CD4-positive, alpha-beta memory T cell (primary cell): ENCODE results near the gene DCLRE1B. TPM values are rescaled to one million over a fixed set of nuclear protein-coding genes. Genes with fewer than 3 reads are reported as not detected.
A peak's percentile ranks its signal among the peaks of the same experiment; 100 is the strongest.

Experiments
- CTCF ChIA-PET: fragments of 350-600 bp; sonication (Branson Sonifier 250); formaldehyde crosslinking; loops from one replicate; lab custom pipeline; 2021; ENCODE audit warnings: inconsistent platforms; ENCODE audit not compliant: partially characterized antibody; lab: Charles Lee
- POLR2A ChIA-PET: fragments of 350-600 bp; sonication (Branson Sonifier 250); formaldehyde crosslinking; loops from one replicate; lab custom pipeline; 2021; ENCODE audit not compliant: partially characterized antibody; lab: Charles Lee
- DNase-seq, 5 donors: peaks; one replicate each; pipeline versions ENCODE4 v3.0.0 to v3.0.0-alpha.2; 2020 to 2022; ENCODE audit warnings: mixed read lengths in 1 of 5
- H3K27ac ChIP-seq: one replicate; pipeline ENCODE4 v1.7.0; 2013; ENCODE audit warnings: low read depth, low read length
- H3K27me3 ChIP-seq: 2 replicates; pipeline ENCODE4 v1.7.0; 2013; ENCODE audit warnings: mild to moderate bottlenecking, low read length, moderate library complexity; ENCODE audit not compliant: insufficient read depth
- H3K36me3 ChIP-seq: 2 replicates; pipeline ENCODE4 v1.7.0; 2013; ENCODE audit warnings: mild to moderate bottlenecking, low read length, moderate library complexity; ENCODE audit not compliant: insufficient read depth
- H3K4me1 ChIP-seq: 2 replicates; pipeline ENCODE4 v1.7.0; 2013; ENCODE audit warnings: mild to moderate bottlenecking, low read length, moderate library complexity; ENCODE audit not compliant: insufficient read depth
- H3K4me3 ChIP-seq, 2 donors: one replicate each; pipeline ENCODE4 v1.7.0; 2013; ENCODE audit warnings: low read length in 2 of 2, mild to moderate bottlenecking in 1 of 2
- H3K9me3 ChIP-seq, 2 donors: one replicate each; pipeline ENCODE4 v1.7.0; 2013; ENCODE audit warnings: low read length in 2 of 2, control low read depth in 1 of 2; ENCODE audit not compliant: control insufficient read depth in 1 of 2
- H3K27ac Mint-ChIP-seq, 7 donors: one replicate each; pipeline ENCODE4 v1.8.0; 2020 to 2021; ENCODE audit warnings: mixed read lengths in 7 of 7, mild to moderate bottlenecking in 6 of 7, inconsistent platforms in 3 of 7, moderate library complexity in 3 of 7
- H3K27me3 Mint-ChIP-seq, 2 donors: one replicate each; pipeline ENCODE4 v1.8.0; 2020 to 2021; ENCODE audit warnings: mixed read lengths in 2 of 2
- H3K36me3 Mint-ChIP-seq, 2 donors: one replicate each; pipeline ENCODE4 v1.8.0; 2020 to 2021; ENCODE audit warnings: mixed read lengths in 2 of 2, inconsistent platforms in 1 of 2, mild to moderate bottlenecking in 1 of 2
- H3K4me1 Mint-ChIP-seq, 4 donors: one replicate each; pipeline ENCODE4 v1.8.0; 2020 to 2021; ENCODE audit warnings: mixed read lengths in 4 of 4, mild to moderate bottlenecking in 1 of 4
- H3K4me3 Mint-ChIP-seq, 8 donors: one replicate each; pipeline ENCODE4 v1.8.0; 2020 to 2021; ENCODE audit warnings: mixed read lengths in 8 of 8, mild to moderate bottlenecking in 7 of 8, moderate library complexity in 6 of 8, inconsistent platforms in 3 of 8
- H3K9me3 Mint-ChIP-seq, 8 donors: one replicate each; pipeline ENCODE4 v1.8.0; 2020 to 2021; ENCODE audit warnings: mixed read lengths in 8 of 8, mild to moderate bottlenecking in 5 of 8, inconsistent platforms in 3 of 8, moderate library complexity in 1 of 8
- intact Hi-C: fragments of 100-400 bp; cut with micrococcal nuclease; formaldehyde crosslinking; loops from one replicate; pipeline ENCODE4 v1.15.1; 2023
- polyA plus RNA-seq, 2 donors: library from polyadenylated mRNA; unstranded; fragments of 300-500 nt; fragmentation: Illumina TruSeq; gene quantifications; one replicate each; pipeline ENCODE4 v1.2.3, GENCODE V29; 2021
- total RNA-seq, 2 experiments: library from RNA; stranded (reverse); gene quantifications; one replicate each; pipeline ENCODE4 v1.2.3, GENCODE V29; 2021

The DCLRE1B gene
- total and polyA plus RNA-seq, 4 experiments from 2014 or later = 2.8 to 5.4 (median 5.2) TPM

DNA sequence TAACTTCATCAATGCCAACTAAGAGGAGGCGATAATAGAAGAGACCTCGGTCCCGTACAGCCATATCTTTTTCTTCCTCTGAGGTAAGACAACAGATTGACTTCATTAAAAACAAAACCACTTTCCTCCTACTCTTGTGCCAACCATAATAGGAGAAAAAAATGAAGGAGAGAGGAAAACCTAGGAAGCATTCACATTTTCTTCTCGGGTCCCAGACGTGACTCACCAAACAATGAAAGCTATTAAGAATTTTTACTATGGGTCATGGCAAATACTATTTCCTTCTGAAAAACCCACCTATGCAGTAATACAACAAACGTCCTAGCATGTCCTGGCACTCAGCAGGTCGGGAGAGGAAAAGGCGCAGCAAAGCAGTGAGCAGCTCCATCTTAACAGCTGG lies 9.2 kb upstream of the DCLRE1B start:
- peak overlapping the region in 5 of 7 donors; percentile 19 to 74 (median 42) for H3K27ac Mint-ChIP-seq
- Histone ChIP-seq H3K27me3 (no peaks in the 10 kb centered on the region), H3K4me1 (peaks cover 7% of the 10 kb centered on the region), H3K36me3 (peaks cover 59% of the 10 kb centered on the region), H3K9me3 (no peaks in the 10 kb centered on the region), H3K4me3 (no peak overlapping the region), H3K27ac (no peak overlapping the region)
- H3K4me3 Mint-ChIP-seq = no peak overlapping the region
- no peaks in the 10 kb centered on the region for H3K9me3 Mint-ChIP-seq
- peaks cover 54 to 67% of the 10 kb centered on the region in 2 donors for H3K36me3 Mint-ChIP-seq
- no peaks in the 10 kb centered on the region for H3K27me3 Mint-ChIP-seq
- intact Hi-C loops = no loop called here
- CTCF ChIA-PET = interaction anchor here (1.8 kb wide), 1 partner anchor 53 kb away, joined by 4 read pairs; no protein-coding TSS in a partner anchor
- POLR2A ChIA-PET = interaction anchor here (1.0 to 2.0 kb wide), 3 partner anchors 8 to 33 kb away, joined by 4 to 6 read pairs (median 5); partner anchors contain the start of genes AP4B1 and HIPK1
- H3K4me1 Mint-ChIP-seq = peaks cover 12 to 35% (median 28%) of the 10 kb centered on the region in 4 donors
- no peak for DNase-seq

DNA sequence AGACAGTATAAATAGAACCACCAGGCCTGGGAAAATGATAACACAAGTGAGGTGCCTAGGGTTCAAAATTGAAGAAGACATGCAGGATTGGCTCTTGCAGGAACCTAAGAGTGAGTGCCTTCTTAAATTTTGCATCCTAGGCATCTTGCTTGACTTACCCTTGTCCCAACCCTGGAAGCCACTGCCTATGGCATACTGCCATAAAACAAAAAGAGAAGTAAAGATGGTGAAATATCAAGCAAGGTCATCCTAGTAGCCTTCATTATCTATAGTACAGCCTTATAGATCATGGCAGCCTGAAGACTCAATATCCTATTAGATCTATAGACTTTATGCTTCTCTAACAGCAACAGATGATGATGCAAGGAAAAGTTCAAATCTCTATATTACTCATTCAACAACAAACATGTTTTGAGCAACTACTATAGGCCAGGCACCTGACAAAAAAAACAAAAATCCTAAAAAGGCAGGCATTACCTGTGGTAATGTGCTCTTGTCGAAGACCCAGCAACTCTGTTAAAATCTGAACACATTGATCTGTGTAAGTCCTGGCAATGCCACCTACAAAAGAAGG lies 6.8 kb upstream of the DCLRE1B start:
- Mint-ChIP-seq H3K4me3 (no peak overlapping the region), H3K27me3 (no peaks in the 10 kb centered on the region), H3K36me3 (peaks cover 68 to 83% of the 10 kb centered on the region in 2 donors), H3K9me3 (no peaks in the 10 kb centered on the region), H3K27ac (peak overlapping the region in 5 of 7 donors; percentile 1 to 76 (median 58)), H3K4me1 (peaks cover 29 to 58% (median 50%) of the 10 kb centered on the region in 4 donors)
- no peaks in the 10 kb centered on the region for H3K9me3 ChIP-seq
- ChIA-PET CTCF (no interaction called here), POLR2A (no interaction called here)
- H3K27me3 ChIP-seq = no peaks in the 10 kb centered on the region
- peaks cover 63% of the 10 kb centered on the region for H3K36me3 ChIP-seq
- no peak overlapping the region for H3K27ac ChIP-seq
- peaks cover 31% of the 10 kb centered on the region for H3K4me1 ChIP-seq
- intact Hi-C loops = no loop called here
- no peak overlapping the region for H3K4me3 ChIP-seq
- no peak for DNase-seq

DNA sequence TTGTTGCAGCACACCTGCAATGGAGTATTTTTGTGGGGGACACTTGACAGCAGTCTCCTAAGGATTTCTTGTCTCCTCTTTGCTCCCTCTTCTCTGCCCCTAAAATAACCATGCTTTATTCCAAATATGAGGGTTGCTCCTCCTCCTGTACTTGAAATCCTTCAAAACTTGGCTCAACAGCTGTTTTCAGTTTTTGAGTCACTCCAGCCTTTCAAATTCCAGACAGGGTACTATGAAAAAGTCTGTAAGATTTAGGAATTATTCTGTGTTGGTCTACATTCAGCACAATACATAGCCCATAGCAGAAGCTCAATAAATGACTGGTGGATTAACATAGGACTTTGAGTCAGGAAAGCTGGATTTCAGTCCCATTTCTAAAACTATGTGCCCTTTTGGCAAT lies 6.0 kb upstream of the DCLRE1B start:
- Mint-ChIP-seq H3K27ac (peak overlapping the region in 6 of 7 donors; percentile 13 to 77 (median 52)), H3K4me1 (peaks cover 35 to 66% (median 56%) of the 10 kb centered on the region in 4 donors), H3K9me3 (no peaks in the 10 kb centered on the region), H3K4me3 (no peak overlapping the region), H3K36me3 (peaks cover 69 to 83% of the 10 kb centered on the region in 2 donors), H3K27me3 (no peaks in the 10 kb centered on the region)
- intact Hi-C loops = no loop called here
- no peaks in the 10 kb centered on the region for H3K9me3 ChIP-seq
- DNase-seq = no peak
- H3K4me3 ChIP-seq = no peak overlapping the region
- H3K4me1 ChIP-seq = peaks cover 39% of the 10 kb centered on the region
- H3K36me3 ChIP-seq = peaks cover 62% of the 10 kb centered on the region
- ChIA-PET CTCF (interaction anchor here (0.7 to 1.2 kb wide), 2 partner anchors 11 to 1338 kb away, joined by 3 to 4 read pairs; no protein-coding TSS in a partner anchor), POLR2A (interaction anchor here (1.0 to 1.5 kb wide), 2 partner anchors 30 to 35 kb away, joined by 3 read pairs; partner anchors contain the start of gene HIPK1)
- H3K27me3 ChIP-seq = no peaks in the 10 kb centered on the region
- H3K27ac ChIP-seq = no peak overlapping the region

DNA sequence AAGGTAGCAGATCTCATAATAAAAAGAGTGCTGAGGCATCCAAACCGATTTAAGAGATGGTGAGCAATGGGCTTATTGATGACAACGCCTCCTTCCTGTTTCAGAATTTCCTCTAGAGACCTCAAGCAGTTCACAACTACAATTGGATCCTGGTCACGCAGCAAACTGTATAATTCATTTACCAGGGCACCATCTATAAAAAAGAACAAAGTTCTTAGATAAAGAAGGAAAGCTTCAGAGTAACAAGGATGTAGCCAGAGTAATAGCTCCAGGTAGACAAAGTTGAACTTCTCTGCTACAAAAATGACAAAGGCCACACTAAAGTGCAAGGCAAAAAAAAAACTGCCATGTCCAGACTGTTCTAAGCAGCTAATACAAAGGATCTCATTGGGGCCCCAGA lies 3.9 kb upstream of the DCLRE1B start:
- no peak overlapping the region for H3K27ac ChIP-seq
- H3K36me3 ChIP-seq = peaks cover 42% of the 10 kb centered on the region
- H3K36me3 Mint-ChIP-seq = peaks cover 56 to 76% of the 10 kb centered on the region in 2 donors
- ChIA-PET POLR2A (interaction anchor here (1.2 to 1.4 kb wide), 3 partner anchors 29 to 89 kb away, joined by 3 to 5 read pairs (median 5); partner anchors contain the start of gene RSBN1), CTCF (interaction anchor here (8.4 kb wide), 1 partner anchor 29 kb away, joined by 103 read pairs; the partner anchor contains the start of gene HIPK1)
- H3K4me1 ChIP-seq = peaks cover 49% of the 10 kb centered on the region
- intact Hi-C loops = loop anchor here (10.0 kb wide), 1 partner anchor 826 kb away; the partner anchor contains the start of gene LRIG2
- no peaks in the 10 kb centered on the region for H3K27me3 ChIP-seq
- H3K27ac Mint-ChIP-seq = peak overlapping the region in 6 of 7 donors; percentile 36 to 96 (median 72)
- no peaks in the 10 kb centered on the region for H3K9me3 Mint-ChIP-seq
- peak overlapping the region in 2 of 8 donors; percentile 37 to 55 for H3K4me3 Mint-ChIP-seq
- peaks cover 40 to 79% (median 67%) of the 10 kb centered on the region in 4 donors for H3K4me1 Mint-ChIP-seq
- H3K4me3 ChIP-seq = no peak overlapping the region
- no peak for DNase-seq
- H3K27me3 Mint-ChIP-seq = no peaks in the 10 kb centered on the region
- no peaks in the 10 kb centered on the region for H3K9me3 ChIP-seq

DNA sequence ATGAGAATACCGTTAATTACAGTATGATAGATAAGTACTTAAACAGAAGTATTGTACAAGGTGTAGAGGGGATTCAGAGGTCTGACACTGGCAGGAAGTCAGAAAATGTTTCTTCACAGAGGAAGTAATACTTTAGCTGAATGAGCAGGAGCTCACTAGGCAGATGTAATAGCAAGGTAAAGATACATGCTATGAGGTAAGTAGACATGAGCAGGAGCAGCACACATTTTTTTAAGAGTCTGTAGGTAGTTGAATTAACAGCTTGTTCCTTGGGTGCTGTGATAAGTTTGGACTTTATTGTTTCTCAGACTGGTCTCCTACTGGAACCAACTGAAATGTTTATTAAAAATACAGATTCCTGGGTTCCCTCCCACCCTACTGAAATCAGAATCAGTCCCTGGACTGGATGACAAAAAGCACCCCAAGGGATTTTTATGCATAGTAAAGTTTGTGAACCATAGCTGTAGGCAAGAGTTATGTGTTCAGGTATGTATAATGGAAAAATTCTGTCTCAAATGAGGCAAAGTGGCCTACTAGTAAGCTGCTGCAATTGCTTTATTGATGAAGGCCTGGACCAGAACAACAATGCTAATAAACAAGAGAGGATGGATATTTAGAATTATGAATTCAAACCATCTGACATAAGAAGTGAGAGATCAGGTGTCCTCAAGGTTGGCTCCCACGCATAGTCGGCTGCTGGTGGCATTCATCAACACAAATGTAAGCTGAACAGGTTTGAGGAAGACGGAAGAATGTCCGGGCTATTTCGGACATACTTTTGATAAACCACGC lies 1.4 kb upstream of the DCLRE1B start:
- Histone ChIP-seq H3K4me1 (peaks cover 50% of the 10 kb centered on the region), H3K27ac (peak overlapping the region; percentile 96), H3K27me3 (no peaks in the 10 kb centered on the region), H3K9me3 (no peaks in the 10 kb centered on the region), H3K36me3 (peaks cover 30% of the 10 kb centered on the region), H3K4me3 (peak overlapping the region; percentile 39 to 68)
- Mint-ChIP-seq H3K4me1 (peaks cover 38 to 84% (median 56%) of the 10 kb centered on the region in 4 donors), H3K4me3 (peak overlapping the region; percentile 94 to 100 (median 99)), H3K27ac (peak overlapping the region; percentile 96 to 100 (median 100)), H3K9me3 (no peaks in the 10 kb centered on the region), H3K36me3 (peaks cover 43 to 61% of the 10 kb centered on the region in 2 donors), H3K27me3 (no peaks in the 10 kb centered on the region)
- CTCF ChIA-PET = interaction anchor here (0.7 to 8.4 kb wide), 27 partner anchors 10 to 122 kb away, joined by 3 to 103 read pairs (median 5); partner anchors contain the start of genes BCL2L15, HIPK1 and RSBN1
- POLR2A ChIA-PET = interaction anchor here (0.7 to 5.8 kb wide), 31 partner anchors 8 to 854 kb away, joined by 3 to 277 read pairs (median 7); partner anchors contain the start of genes BCL2L15, CSDE1, HIPK1 and PHTF1
- DNase-seq = peak in 4 of 5 donors; percentile 5 to 24 (median 14)
- intact Hi-C loops = loop anchor here (1.0 to 10.0 kb wide), 2 partner anchors 32 to 829 kb away; partner anchors contain the start of genes LRIG2 and PTPN22

DNA sequence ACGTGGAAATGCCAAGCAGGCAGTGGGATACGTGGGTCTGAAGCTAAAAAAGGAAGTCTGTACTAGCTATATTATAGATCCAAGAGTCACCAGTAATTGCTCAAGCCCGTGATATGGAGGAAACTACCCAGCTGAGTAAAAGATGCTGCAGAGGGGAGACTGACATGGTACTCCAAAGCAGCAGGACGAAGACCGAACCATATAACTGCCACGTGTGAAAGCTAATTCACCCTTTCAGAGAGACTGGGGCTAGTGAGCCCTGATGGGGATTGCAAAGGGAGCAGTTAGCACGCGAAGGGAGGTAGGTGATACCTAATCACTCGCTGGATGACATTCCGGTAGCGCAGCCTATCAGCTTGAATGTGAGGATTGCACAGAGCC lies 843 bp upstream of the DCLRE1B start:
- Histone ChIP-seq H3K9me3 (no peaks in the 10 kb centered on the region), H3K4me3 (peak overlapping the region; percentile 39 to 68), H3K36me3 (peaks cover 25% of the 10 kb centered on the region), H3K27ac (peak overlapping the region; percentile 96), H3K4me1 (peaks cover 45% of the 10 kb centered on the region), H3K27me3 (no peaks in the 10 kb centered on the region)
- peaks cover 38 to 80% (median 51%) of the 10 kb centered on the region in 4 donors for H3K4me1 Mint-ChIP-seq
- no peaks in the 10 kb centered on the region for H3K9me3 Mint-ChIP-seq
- H3K4me3 Mint-ChIP-seq = peak overlapping the region; percentile 94 to 100 (median 99)
- H3K27me3 Mint-ChIP-seq = no peaks in the 10 kb centered on the region
- H3K36me3 Mint-ChIP-seq = peaks cover 40 to 58% of the 10 kb centered on the region in 2 donors
- intact Hi-C loops = loop anchor here (1.0 to 10.0 kb wide), 2 partner anchors 33 to 829 kb away; partner anchors contain the start of genes LRIG2 and PTPN22
- POLR2A ChIA-PET = interaction anchor here (0.7 to 5.8 kb wide), 31 partner anchors 8 to 853 kb away, joined by 3 to 277 read pairs (median 7); partner anchors contain the start of genes BCL2L15, CSDE1, HIPK1 and PHTF1
- no peak for DNase-seq
- peak overlapping the region; percentile 96 to 100 (median 100) for H3K27ac Mint-ChIP-seq
- CTCF ChIA-PET = interaction anchor here (0.7 to 8.4 kb wide), 25 partner anchors 9 to 123 kb away, joined by 3 to 103 read pairs (median 6); partner anchors contain the start of genes BCL2L15, HIPK1 and RSBN1
